C4-2B (cell line): Measurements from ENCODE around the gene CBX2.

Experiments
- H3K27ac ChIP-seq: fragments of 450-650 bp; 2 replicates; pipeline ENCODE4 v1.5.1; 2017
- CTCF ChIP-seq: fragments of 450-650 bp; conservative IDR thresholded peaks from 2 replicates; pipeline ENCODE4 v1.5.1; 2017; ENCODE audit warnings: mild to moderate bottlenecking
- ZFX ChIP-seq: fragments of 450-650 bp; IDR thresholded peaks from 2 replicates; pipeline ENCODE4 v1.6.1; 2017

CBX2 gene

GRCh38 chr17:79777894-79778503 lies at the start of gene CBX2:
CBX2 (plus strand) TSS chr17:79778148; CDS start chr17:79778236, 88 bp downstream.
- H3K27ac ChIP-seq: peak within 1 kb of the TSS; percentile 90
- TF ChIP-seq CTCF (no peak), ZFX (no peak)

- TF ChIP-seq CTCF (no peak), ZFX (no peak)
- no peak overlapping the region; the same call in 1 of the 2 replicates for H3K27ac ChIP-seq
Observed at GRCh38 chr17:79728169-79728907, 49.6 kb upstream of the CBX2 start.

GRCh38 chr17:79728908-79729471 lies 49.0 kb upstream of the CBX2 start:
- TF ChIP-seq ZFX (no peak), CTCF (no peak)
- H3K27ac ChIP-seq: no peak overlapping the region; the same call in 1 of the 2 replicates

- TF ChIP-seq ZFX (no peak), CTCF (no peak)
- no peak overlapping the region for H3K27ac ChIP-seq
Observed at GRCh38 chr17:79729761-79730160, 48.2 kb upstream of the CBX2 start.

GRCh38 chr17:79730437-79730768 lies 47.5 kb upstream of the CBX2 start:
- TF ChIP-seq CTCF (no peak), ZFX (no peak)
- H3K27ac ChIP-seq: no peak overlapping the region

- no peak for TF ChIP-seq ZFX
- TF ChIP-seq CTCF: no peak
- no peak within 1 kb of the TSS for H3K27ac ChIP-seq
Observed at GRCh38 chr17:79730769-79731483, 47.0 kb upstream of the CBX2 start, which contains the start of gene ENPP7. ENPP7 (plus strand) TSS chr17:79730943; CDS start chr17:79731140, 197 bp downstream.
